AG09319 (cell line): ENCODE results near the gene IRX5.

Experiments
- DNase-seq: peaks from one replicate; pipeline ENCODE4 v3.0.0-alpha.2; 2010; ENCODE audit warnings: low read depth; ENCODE audit errors: extremely low read depth
- CTCF ChIP-seq: IDR thresholded peaks from 2 replicates; pipeline ENCODE4 v1.5.1; 2011; ENCODE audit warnings: low read depth, mild to moderate bottlenecking, inconsistent platforms, low read length, moderate library complexity

Gene IRX5

GRCh38 chr16:54980821-54981220 lies 50.2 kb downstream of the IRX5 start:
- DNase-seq = no peak
- TF ChIP-seq CTCF = no peak
